Right lobe of liver (tissue), 6 donors: ENCODE data around the gene ITGA11. TPM values are rescaled to one million over a fixed set of nuclear protein-coding genes. Genes with fewer than 3 reads are reported as not detected.

Experiments
- ATAC-seq, 4 donors: fragments of 200-7000 bp; cut with Tn5 transposase; one replicate each; pipeline ENCODE4 v1.9.1; 2020; ENCODE audit warnings: mild to moderate bottlenecking in 4 of 4, moderate library complexity in 4 of 4
- DNase-seq, 3 donors: peaks; one replicate each; pipeline ENCODE4 v3.0.0-alpha.2; 2020
- H3K27ac ChIP-seq, 3 donors: fragments of 200-600 bp; one replicate each; pipeline ENCODE4 v1.8.0; 2022
- H3K27me3 ChIP-seq, 2 donors: fragments of 200-600 bp; one replicate each; pipeline ENCODE4 v1.8.0; 2022
- H3K36me3 ChIP-seq, 4 donors: fragments of 200-600 bp; sonication (generic) in 1 of 4; one replicate each; pipeline versions ENCODE4 v1.5.1 to v1.8.0; 2017 to 2022; ENCODE audit warnings: control low read depth in 1 of 4
- H3K4me1 ChIP-seq, 4 donors: fragments of 200-600 bp; sonication (generic) in 1 of 4; one replicate each; pipeline versions ENCODE4 v1.5.1 to v1.8.0; 2017 to 2022; ENCODE audit warnings: control low read depth in 1 of 4
- H3K4me3 ChIP-seq, 3 donors: fragments of 200-600 bp; one replicate each; pipeline ENCODE4 v1.8.0; 2022
- H3K9me3 ChIP-seq, 4 donors: fragments of 200-600 bp; sonication (generic) in 1 of 4; one replicate each; pipeline versions ENCODE4 v1.5.1 to v1.8.0; 2017 to 2022; ENCODE audit warnings: control low read depth in 1 of 4
- POLR2A ChIP-seq: fragments of 450-650 bp; IDR thresholded peaks from one replicate; pipeline ENCODE4 v1.6.1; 2017; ENCODE audit warnings: antibody characterized with exemption, mild to moderate bottlenecking
- WGBS: methylation state at CpG from one replicate; pipeline ENCODE4 v1.1.6; 2018; ENCODE audit warnings: low coverage, low lambda C conversion rate; ENCODE audit not compliant: insufficient coverage; ENCODE audit errors: missing lambda C conversion rate; 5-methylcytosine and 5-hydroxymethylcytosine counted together
- intact Hi-C, 2 donors: fragments of 100-400 bp; cut with DNase I; formaldehyde crosslinking; loops; one replicate each; pipeline versions ENCODE4 v1.11.2 to v1.14.1; 2022
- total RNA-seq, 6 experiments: library from RNA; depleted of rRNA in 2 of 6; stranded (reverse); fragments of >200 nt in 2 of 6; fragmentation: NEBNext Ultra II Directional in 3 of 6; extraction: Animal tissue kit (Norgen Biotek cat#: 25700) in 3 of 6; gene quantifications; one replicate each; pipeline versions ENCODE4 v1.1.0 to v1.2.4, GENCODE V29; 2016 to 2023
- TF ChIP-seq, protein P1 (sequence below), 4 donors: fragments of 200-600 bp in 3 of 4; fragments of 450-650 bp in 1 of 4; IDR thresholded peaks; one replicate each; pipeline versions ENCODE4 v1.5.1 to v1.8.0; 2016 to 2022; ENCODE audit warnings: antibody characterized with exemption in 4 of 4, mild to moderate bottlenecking in 2 of 4
- donor health status: DM: no; HTN: yes; CAD: no.
- donor health status: DM: no; HTN: no; CAD: no.
- donor health status: DM: no; HTN: no; CAD: no.
- donor health status: DM: no; HTN: yes; CAD: no.
- donor health status: DM: no; HTN: yes; CAD: no.

Gene ITGA11
- total RNA-seq, 6 experiments from 2014 or later, result 0.51 to 1.4 (median 0.73) TPM

DNA sequence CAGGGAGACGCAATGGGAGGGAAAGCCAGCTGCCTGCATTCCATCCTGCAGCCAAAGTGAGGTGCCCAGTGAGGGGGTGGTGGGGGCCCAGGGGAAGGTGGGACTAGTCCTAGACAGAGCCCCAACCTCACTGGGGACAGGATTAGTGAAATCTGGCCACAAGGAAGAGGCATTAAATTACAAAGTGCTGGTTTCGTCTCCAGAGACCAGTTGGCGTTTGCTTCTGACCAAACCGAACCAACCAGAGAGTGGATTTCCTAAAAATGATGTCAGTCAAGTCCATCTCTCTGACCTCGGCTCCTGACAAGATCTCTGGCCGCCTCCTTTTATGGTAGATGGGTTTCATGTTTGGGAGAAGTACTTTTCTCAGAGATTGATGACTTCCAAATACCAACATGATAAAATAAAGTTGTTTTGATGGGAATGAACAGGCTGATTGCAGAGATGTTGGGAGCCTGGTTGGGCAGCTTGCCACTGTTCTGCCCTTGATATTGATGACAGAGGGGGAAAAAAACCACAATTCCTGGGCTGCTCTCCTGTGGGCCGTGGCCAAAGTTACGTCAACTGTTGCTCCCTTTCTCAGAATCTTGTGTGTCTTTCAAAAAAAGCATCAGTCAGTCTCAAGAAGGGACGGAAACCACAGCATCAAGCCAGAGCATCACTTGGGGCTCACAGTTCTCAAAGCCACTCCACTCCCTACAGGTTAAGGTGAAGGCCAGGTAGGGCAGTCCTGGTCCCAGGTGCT is 24.6 kb downstream of the ITGA11 start:
- H3K27ac ChIP-seq, result no peak overlapping the region
- no peak for ATAC-seq

DNA sequence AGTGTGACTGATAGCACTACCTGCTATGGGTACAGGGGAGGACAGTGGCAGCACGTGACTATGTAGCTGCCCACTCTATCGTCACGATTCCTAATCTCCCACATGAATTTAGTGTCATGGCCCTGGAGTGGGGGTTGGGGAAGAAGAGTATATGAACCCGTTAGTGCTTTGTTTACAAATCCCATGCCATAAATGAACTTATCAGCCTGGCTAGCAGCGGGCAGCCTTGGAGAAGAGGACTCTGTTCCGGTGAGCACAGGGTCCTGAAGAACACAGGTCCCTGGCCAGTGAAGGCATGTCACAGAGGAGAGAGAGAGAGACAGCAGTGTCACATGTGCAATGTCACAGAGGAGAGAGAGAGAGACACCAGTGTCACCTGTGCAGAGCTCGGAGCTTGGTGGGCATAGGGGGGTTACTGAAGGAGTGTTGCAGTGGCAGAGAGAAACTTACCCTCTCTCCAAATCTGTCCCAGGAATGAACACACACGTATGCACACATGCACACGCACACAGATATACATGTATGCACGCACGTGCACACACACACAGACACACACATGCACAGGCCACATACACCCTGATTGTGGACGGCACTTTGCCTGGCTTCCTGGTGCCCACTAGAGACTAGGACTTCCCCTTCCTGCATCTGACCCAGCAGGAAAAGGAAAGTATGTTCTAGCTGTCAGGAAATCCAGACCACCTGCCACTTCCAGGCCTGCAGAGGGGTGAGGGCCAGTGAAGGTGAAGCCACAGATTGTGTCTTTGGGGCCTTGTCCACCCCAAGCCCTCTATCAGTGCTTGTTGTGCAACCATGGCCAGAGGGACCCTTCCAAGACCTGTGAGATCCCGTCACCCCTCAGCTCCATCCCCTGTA is 26.3 kb downstream of the ITGA11 start:
- Histone ChIP-seq H3K27ac (no peak overlapping the region), H3K4me3 (no peak overlapping the region), H3K4me1 (no peaks in the 10 kb centered on the region), H3K9me3 (no peaks in the 10 kb centered on the region), H3K27me3 (no peaks in the 10 kb centered on the region), H3K36me3 (no peaks in the 10 kb centered on the region)
- intact Hi-C loops, result no loop called here
- ATAC-seq (no peak), DNase-seq (peak in 1 of 3 donors; percentile 19)
- TF ChIP-seq POLR2A, result no peak
- WGBS, result 43% methylated on average over 4 of the region's 13 CpGs

More for the DNA sequence above, 24.6 kb downstream of the ITGA11 start:
- peak in 1 of 3 donors; percentile 26 for DNase-seq
- Histone ChIP-seq H3K9me3 (no peaks in the 10 kb centered on the region), H3K36me3 (no peaks in the 10 kb centered on the region), H3K27me3 (no peaks in the 10 kb centered on the region), H3K4me1 (no peaks in the 10 kb centered on the region), H3K4me3 (no peak overlapping the region)
- no peak for TF ChIP-seq POLR2A
- TF ChIP-seq, protein P1, sequence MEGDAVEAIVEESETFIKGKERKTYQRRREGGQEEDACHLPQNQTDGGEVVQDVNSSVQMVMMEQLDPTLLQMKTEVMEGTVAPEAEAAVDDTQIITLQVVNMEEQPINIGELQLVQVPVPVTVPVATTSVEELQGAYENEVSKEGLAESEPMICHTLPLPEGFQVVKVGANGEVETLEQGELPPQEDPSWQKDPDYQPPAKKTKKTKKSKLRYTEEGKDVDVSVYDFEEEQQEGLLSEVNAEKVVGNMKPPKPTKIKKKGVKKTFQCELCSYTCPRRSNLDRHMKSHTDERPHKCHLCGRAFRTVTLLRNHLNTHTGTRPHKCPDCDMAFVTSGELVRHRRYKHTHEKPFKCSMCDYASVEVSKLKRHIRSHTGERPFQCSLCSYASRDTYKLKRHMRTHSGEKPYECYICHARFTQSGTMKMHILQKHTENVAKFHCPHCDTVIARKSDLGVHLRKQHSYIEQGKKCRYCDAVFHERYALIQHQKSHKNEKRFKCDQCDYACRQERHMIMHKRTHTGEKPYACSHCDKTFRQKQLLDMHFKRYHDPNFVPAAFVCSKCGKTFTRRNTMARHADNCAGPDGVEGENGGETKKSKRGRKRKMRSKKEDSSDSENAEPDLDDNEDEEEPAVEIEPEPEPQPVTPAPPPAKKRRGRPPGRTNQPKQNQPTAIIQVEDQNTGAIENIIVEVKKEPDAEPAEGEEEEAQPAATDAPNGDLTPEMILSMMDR (IDR thresholded peaks at IDR 0.05), result no peak
- intact Hi-C loops, result no loop called here
- 66% methylated on average over 5 of the region's 9 CpGs for WGBS

DNA sequence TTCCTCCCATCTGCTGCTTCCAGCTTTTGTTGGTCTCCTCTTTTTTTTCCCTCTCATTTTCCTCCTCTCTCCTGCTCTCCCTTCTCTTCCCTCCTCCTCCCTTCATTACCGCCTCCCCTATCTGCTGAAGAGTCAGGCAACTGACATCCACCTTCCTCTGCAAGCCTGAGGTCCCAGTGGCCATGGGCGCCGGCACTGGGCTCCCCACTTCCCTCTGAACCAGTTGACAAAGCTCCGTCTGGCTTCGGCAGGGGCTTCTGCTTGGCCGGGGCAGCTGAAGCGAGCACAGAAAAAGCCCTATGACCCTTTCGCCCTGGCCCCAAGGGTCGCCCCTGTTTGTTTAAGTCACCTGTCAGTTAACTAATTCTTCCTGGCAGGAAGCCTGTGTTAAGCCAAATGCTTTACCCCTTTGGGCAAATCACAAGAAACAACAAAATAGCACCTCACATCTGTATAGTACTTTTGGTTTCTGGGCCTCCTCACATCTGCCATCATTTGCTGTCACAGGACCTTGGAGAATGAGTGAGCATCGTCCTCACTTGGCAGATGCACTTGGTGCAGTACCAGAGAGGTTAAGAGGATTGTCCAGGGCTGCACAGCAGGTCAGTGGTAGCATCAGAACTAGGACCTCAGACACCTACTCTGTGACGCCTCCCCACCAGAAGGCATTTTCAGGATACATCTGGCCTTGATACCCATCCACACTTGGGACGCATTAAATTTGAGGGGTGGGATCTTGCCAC is 27.7 kb downstream of the ITGA11 start:
- no peaks in the 10 kb centered on the region for H3K9me3 ChIP-seq
- no peak for TF ChIP-seq POLR2A
- TF ChIP-seq, protein P1 (IDR thresholded peaks at IDR 0.05), result no peak
- DNase-seq, result peak in 1 of 3 donors; percentile 19
- no peaks in the 10 kb centered on the region for H3K36me3 ChIP-seq
- ATAC-seq, result no peak
- H3K4me1 ChIP-seq, result peaks cover 0 to 3% (median 0%) of the 10 kb centered on the region in 4 donors
- 46% methylated on average over 9 of the region's 12 CpGs for whole genome bisulfite sequencing
- intact Hi-C loops, result no loop called here
- H3K27me3 ChIP-seq, result no peaks in the 10 kb centered on the region
- H3K27ac ChIP-seq, result no peak overlapping the region
- no peak overlapping the region for H3K4me3 ChIP-seq

DNA sequence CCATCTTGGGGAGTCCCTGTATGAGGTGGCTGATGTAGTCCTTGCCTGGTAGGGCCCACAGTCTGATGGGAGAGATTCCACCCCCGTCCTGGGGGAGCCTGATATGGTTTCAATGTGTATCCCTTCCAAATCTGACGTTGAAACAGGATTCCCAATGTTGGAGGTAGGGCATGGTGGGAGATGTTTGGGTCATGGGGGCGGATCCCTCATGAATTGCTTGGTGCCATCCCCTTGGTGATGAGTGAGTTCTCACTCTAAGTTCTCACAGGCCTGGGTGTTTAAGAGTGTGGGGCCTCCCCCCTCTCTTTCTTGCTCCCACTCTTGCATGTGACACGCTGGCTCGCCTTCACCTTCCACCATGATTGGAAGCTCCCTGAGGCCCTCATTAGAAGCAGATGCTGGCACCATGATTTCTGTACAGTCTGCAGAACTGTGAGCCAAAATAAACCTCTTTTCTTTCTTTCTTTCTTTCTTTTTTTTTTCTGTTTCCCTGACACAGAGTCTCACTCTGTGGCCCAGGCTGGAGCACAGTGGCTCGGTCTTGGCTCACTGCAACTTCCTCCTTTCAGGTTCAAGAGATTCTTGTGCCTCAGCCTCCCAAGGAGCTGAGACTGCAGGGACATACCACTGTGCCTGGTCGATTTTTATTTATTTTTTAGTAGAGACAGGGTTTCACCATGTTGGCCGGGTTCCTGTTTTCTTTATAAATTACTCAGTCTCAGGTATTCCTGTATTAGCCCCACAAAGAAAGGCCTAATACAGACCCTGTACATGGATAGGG is 28.6 kb downstream of the ITGA11 start:
- TF ChIP-seq, protein P1 (IDR thresholded peaks at IDR 0.05), result no peak
- no peak for TF ChIP-seq POLR2A
- DNase-seq, result no peak
- no peak overlapping the region for H3K27ac ChIP-seq
- no peaks in the 10 kb centered on the region for H3K27me3 ChIP-seq
- H3K36me3 ChIP-seq, result no peaks in the 10 kb centered on the region
- peaks cover 0 to 3% (median 0%) of the 10 kb centered on the region in 4 donors for H3K4me1 ChIP-seq
- intact Hi-C loops, result no loop called here
- 35% methylated on average over 3 of the region's 8 CpGs for WGBS
- no peak for ATAC-seq
- no peak overlapping the region for H3K4me3 ChIP-seq
- H3K9me3 ChIP-seq, result no peaks in the 10 kb centered on the region
